ENCODE data around the gene BTN1A1. TPM values are rescaled to one million over a fixed set of nuclear protein-coding genes. Genes with fewer than 3 reads are reported as not detected.
A peak's percentile ranks its signal among the peaks of the same experiment; 100 is the strongest.

Gene BTN1A1
- total and polyA plus RNA-seq, 9 of the 15 experiments (the other 6 are each of a cell fraction or from before 2014, with no cell fraction given), result 0.01 to 0.15 (median 0.06) TPM; not detected in 4

GRCh38 chr6:26521600-26522391 lies 21.7 kb downstream of the BTN1A1 start (continued):
- no peak for TF ChIP-seq ZNF354B (CRISPR knock-in tag; IDR thresholded peaks at IDR 0.05)
- peak; percentile 42 for TF ChIP-seq MXD1 (CRISPR knock-in tag; IDR thresholded peaks at IDR 0.05; ENCODE audit: borderline replicate concordance, poor library complexity, severe bottlenecking)
- TF ChIP-seq ZNF140 (CRISPR knock-in tag; IDR thresholded peaks at IDR 0.05), result no peak
- TF ChIP-seq ZNF57 (CRISPR knock-in tag; IDR thresholded peaks at IDR 0.05), result no peak
- TF ChIP-seq THAP7 (CRISPR knock-in tag; IDR thresholded peaks at IDR 0.05), result 0 out of 2 replicates have a peak, but pooled peaks have one; percentile 69
- TF ChIP-seq ZFP91 (CRISPR knock-in tag; IDR thresholded peaks at IDR 0.05), result no peak
- peak; percentile 96 for TF ChIP-seq HNRNPL (IDR thresholded peaks at IDR 0.05; ENCODE audit: low read depth, low read length)
- no peak for TF ChIP-seq RBM34 (IDR thresholded peaks at IDR 0.05; ENCODE audit: borderline replicate concordance, insufficient read depth, low read length)
- TF ChIP-seq NUFIP1 (IDR thresholded peaks at IDR 0.05; ENCODE audit: partially characterized antibody), result no peak
- no peak for TF ChIP-seq ZNF146 (CRISPR knock-in tag; IDR thresholded peaks at IDR 0.05; ENCODE audit: unreplicated experiment)
- peak; percentile 70; the same call in 1 of the 2 replicates for TF ChIP-seq GTF2A2 (tag; IDR thresholded peaks at IDR 0.05)
- no peak for TF ChIP-seq ZNF324 (CRISPR knock-in tag; IDR thresholded peaks at IDR 0.05)
- TF ChIP-seq MLLT1 (IDR thresholded peaks at IDR 0.05), result no peak; a peak in 1 of 4 replicates
- TF ChIP-seq PPARD (CRISPR knock-in tag; IDR thresholded peaks at IDR 0.05), result no peak
- TF ChIP-seq SPI1 (IDR thresholded peaks at IDR 0.05; ENCODE audit: borderline replicate concordance, low read depth, low read length), result no peak
- no peak for TF ChIP-seq ZNF347 (CRISPR knock-in tag; IDR thresholded peaks at IDR 0.05; ENCODE audit: low read depth)
- TF ChIP-seq GTF2E2 (tag; IDR thresholded peaks at IDR 0.05), result peak; percentile 50; the same call in 1 of the 2 replicates
- TF ChIP-seq ZBTB12 (CRISPR knock-in tag; IDR thresholded peaks at IDR 0.05), result no peak; the same call in 1 of the 2 replicates
